Neural progenitor cell (in vitro differentiated cells): ENCODE measurements around the gene BTBD9. TPM values are rescaled to one million over a fixed set of nuclear protein-coding genes. Genes with fewer than 3 reads are reported as not detected.

Experiments
- DNase-seq: peaks from one replicate; pipeline ENCODE4 v3.0.0-alpha.2; 2016; ENCODE audit warnings: low spot score
- H2AFZ ChIP-seq: fragments of 200-600 bp; sonication (generic); replicated peaks from 2 replicates; pipeline ENCODE4 v1.6.1; 2016; ENCODE audit warnings: antibody characterized with exemption
- H3F3A ChIP-seq: fragments of 200-600 bp; sonication (generic); 2 replicates; pipeline ENCODE4 v1.6.1; 2016; ENCODE audit warnings: antibody characterized with exemption, low read depth
- H3K27ac ChIP-seq: fragments of 200-600 bp; sonication (generic); 2 replicates; pipeline ENCODE4 v1.5.1; 2016; ENCODE audit warnings: mild to moderate bottlenecking
- H3K27me3 ChIP-seq: fragments of 200-600 bp; sonication (generic); 2 replicates; pipeline ENCODE4 v1.6.1; 2016; ENCODE audit warnings: mild to moderate bottlenecking, moderate library complexity
- H3K36me3 ChIP-seq: fragments of 200-600 bp; sonication (generic); 2 replicates; pipeline ENCODE4 v1.5.1; 2016
- H3K4me1 ChIP-seq: fragments of 200-600 bp; sonication (generic); 2 replicates; pipeline ENCODE4 v1.6.1; 2016; ENCODE audit warnings: mixed run types
- H3K4me2 ChIP-seq: fragments of 200-600 bp; sonication (generic); 2 replicates; pipeline ENCODE4 v1.6.1; 2016
- H3K4me3 ChIP-seq: fragments of 200-600 bp; sonication (generic); 2 replicates; pipeline ENCODE4 v1.5.1; 2016
- H3K79me2 ChIP-seq: fragments of 200-600 bp; sonication (generic); 2 replicates; pipeline ENCODE4 v1.6.1; 2016; ENCODE audit warnings: low read depth
- H3K9ac ChIP-seq: fragments of 200-600 bp; sonication (generic); 2 replicates; pipeline ENCODE4 v1.6.1; 2016
- H3K9me3 ChIP-seq: fragments of 200-600 bp; sonication (generic); 2 replicates; pipeline ENCODE4 v1.5.1; 2016; ENCODE audit warnings: low read depth
- H4K20me1 ChIP-seq: fragments of 200-600 bp; sonication (generic); 2 replicates; pipeline ENCODE4 v1.6.1; 2016; ENCODE audit warnings: low read depth
- H3K27ac Mint-ChIP-seq: 3 replicates; pipeline ENCODE4 v1.8.0; 2021; ENCODE audit warnings: mixed read lengths
- H3K27me3 Mint-ChIP-seq: 2 replicates; pipeline ENCODE4 v1.8.0; 2022; ENCODE audit warnings: low read depth, mild to moderate bottlenecking, inconsistent platforms, moderate library complexity, mixed read lengths; ENCODE audit not compliant: insufficient read depth
- H3K36me3 Mint-ChIP-seq: 3 replicates; pipeline ENCODE4 v1.8.0; 2021; ENCODE audit warnings: mixed read lengths
- H3K4me1 Mint-ChIP-seq: 3 replicates; pipeline ENCODE4 v1.8.0; 2021; ENCODE audit warnings: mixed read lengths
- H3K4me3 Mint-ChIP-seq: 3 replicates; pipeline ENCODE4 v1.8.0; 2021; ENCODE audit warnings: mild to moderate bottlenecking, moderate library complexity, mixed read lengths
- H3K9me3 Mint-ChIP-seq: 3 replicates; pipeline ENCODE4 v1.8.0; 2020; ENCODE audit warnings: mixed read lengths
- EZH2 ChIP-seq: fragments of 200-600 bp; sonication (generic); IDR thresholded peaks from 2 replicates; pipeline ENCODE4 v1.6.1; 2017; ENCODE audit warnings: antibody characterized with exemption, mild to moderate bottlenecking, moderate library complexity
- EZH2phosphoT487 ChIP-seq: fragments of 200-600 bp; sonication (generic); IDR thresholded peaks from 2 replicates; pipeline ENCODE4 v1.6.1; 2017; ENCODE audit warnings: antibody characterized with exemption
- total RNA-seq: library from RNA; depleted of rRNA; stranded (reverse); fragments of >200 nt; gene quantifications from 2 replicates; pipeline ENCODE4 v1.2.3, GENCODE V29; 2015; ENCODE audit warnings: low replicate concordance
- TF ChIP-seq, protein P1 (sequence below): fragments of 200-600 bp; sonication (generic); IDR thresholded peaks from 2 replicates; pipeline ENCODE4 v1.5.1; 2017; ENCODE audit warnings: antibody characterized with exemption, mild to moderate bottlenecking

BTBD9 gene
- total RNA-seq, 1 donor from 2014 or later, result 16.9 TPM

DNA sequence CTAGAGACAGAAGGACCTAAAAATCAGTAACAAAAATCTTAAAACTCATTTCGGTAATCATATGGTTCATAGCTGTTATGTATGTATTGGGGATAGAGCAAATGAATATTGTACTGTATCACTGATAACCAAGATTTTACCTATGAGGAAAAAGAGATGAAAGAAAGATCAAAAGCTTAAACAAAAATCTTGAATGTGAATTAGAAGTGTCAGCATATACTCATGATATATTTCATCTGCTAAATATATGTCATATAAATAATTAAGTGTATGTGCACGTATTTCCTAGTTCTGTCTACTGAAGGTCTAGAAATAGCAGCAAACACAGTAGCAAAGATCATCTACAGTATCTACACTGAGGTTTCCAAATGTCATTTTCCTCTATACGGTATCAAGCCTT lies 299.8 kb downstream of the BTBD9 start:
- DNase-seq, result no peak
- Histone ChIP-seq H3K4me3 (no peak overlapping the region), H2AFZ (no peak overlapping the region), H3K4me1 (no peaks in the 10 kb centered on the region), H4K20me1 (no peaks in the 10 kb centered on the region), H3K79me2 (no peaks in the 10 kb centered on the region), H3K4me2 (no peak overlapping the region), H3K9me3 (no peaks in the 10 kb centered on the region), H3K27ac (no peak overlapping the region), H3K36me3 (no peaks in the 10 kb centered on the region), H3K27me3 (no peaks in the 10 kb centered on the region), H3F3A (no peaks in the 10 kb centered on the region), H3K9ac (no peak overlapping the region)
- no peak for TF ChIP-seq EZH2
- TF ChIP-seq EZH2phosphoT487, result no peak
- TF ChIP-seq, protein P1, sequence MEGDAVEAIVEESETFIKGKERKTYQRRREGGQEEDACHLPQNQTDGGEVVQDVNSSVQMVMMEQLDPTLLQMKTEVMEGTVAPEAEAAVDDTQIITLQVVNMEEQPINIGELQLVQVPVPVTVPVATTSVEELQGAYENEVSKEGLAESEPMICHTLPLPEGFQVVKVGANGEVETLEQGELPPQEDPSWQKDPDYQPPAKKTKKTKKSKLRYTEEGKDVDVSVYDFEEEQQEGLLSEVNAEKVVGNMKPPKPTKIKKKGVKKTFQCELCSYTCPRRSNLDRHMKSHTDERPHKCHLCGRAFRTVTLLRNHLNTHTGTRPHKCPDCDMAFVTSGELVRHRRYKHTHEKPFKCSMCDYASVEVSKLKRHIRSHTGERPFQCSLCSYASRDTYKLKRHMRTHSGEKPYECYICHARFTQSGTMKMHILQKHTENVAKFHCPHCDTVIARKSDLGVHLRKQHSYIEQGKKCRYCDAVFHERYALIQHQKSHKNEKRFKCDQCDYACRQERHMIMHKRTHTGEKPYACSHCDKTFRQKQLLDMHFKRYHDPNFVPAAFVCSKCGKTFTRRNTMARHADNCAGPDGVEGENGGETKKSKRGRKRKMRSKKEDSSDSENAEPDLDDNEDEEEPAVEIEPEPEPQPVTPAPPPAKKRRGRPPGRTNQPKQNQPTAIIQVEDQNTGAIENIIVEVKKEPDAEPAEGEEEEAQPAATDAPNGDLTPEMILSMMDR, result no peak
- Mint-ChIP-seq H3K4me1 (no peaks in the 10 kb centered on the region), H3K27me3 (no peaks in the 10 kb centered on the region), H3K4me3 (no peak overlapping the region), H3K27ac (no peak overlapping the region), H3K9me3 (peaks cover 1% of the 10 kb centered on the region), H3K36me3 (peaks cover under 1% of the 10 kb centered on the region)

DNA sequence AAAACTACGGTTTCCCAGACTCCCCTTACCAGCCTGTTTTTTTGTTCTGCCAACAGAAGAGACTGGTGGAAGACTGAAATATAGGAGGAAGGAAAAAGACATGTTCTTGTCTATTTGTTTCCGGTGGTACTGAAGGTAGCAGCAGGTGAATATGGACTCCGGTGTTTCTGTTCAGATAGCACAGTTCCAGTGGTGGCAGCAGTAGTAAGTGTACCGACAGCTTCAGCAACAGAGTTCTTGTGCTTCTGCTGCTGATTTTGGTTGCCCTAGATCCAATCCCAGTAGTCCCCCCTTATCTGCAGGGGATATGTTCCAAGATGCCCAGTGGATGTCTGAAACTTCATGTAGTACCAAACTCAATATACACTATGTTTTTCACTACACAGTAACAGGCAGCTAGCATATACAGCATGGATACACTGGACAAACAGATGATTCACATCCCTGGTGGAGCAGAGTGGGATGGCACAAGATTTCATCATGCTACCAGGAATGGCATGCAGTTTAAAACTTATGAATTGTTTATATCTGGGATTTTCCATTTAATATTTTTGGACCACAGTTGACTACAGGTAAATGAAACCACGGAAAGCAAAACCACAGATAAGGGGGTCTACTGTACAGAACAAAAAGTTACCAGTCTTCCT lies 301.8 kb downstream of the BTBD9 start:
- no peak overlapping the region for H2AFZ ChIP-seq
- H3K4me2 ChIP-seq, result no peak overlapping the region
- no peaks in the 10 kb centered on the region for H3K36me3 ChIP-seq

DNA sequence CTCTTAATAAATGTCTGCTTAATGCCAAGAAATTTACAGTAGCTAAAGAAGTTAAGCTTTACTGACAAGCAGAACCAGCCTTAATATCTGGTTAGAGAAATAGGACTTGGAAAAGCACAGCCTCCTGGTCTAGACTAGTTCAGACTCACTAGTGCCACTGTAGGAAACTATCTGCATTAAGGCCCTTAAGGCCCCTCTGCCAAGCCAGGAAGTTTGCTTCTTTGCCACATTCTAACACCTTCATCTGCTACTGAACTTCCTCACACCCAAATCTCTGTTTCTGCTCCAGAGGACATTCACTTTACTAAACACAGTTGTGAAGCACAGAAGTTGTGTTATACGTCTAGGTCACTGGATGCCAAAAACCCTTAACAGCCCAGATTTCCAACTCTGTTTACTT lies 302.8 kb downstream of the BTBD9 start:
- Histone ChIP-seq H3K36me3 (no peaks in the 10 kb centered on the region), H3K9me3 (no peaks in the 10 kb centered on the region), H3K4me1 (no peaks in the 10 kb centered on the region), H3K4me2 (no peak overlapping the region), H3K4me3 (no peak overlapping the region), H3K27ac (no peak overlapping the region), H2AFZ (no peak overlapping the region), H3K79me2 (no peaks in the 10 kb centered on the region), H3K27me3 (no peaks in the 10 kb centered on the region), H3K9ac (no peak overlapping the region), H3F3A (no peaks in the 10 kb centered on the region), H4K20me1 (no peaks in the 10 kb centered on the region)
- no peak for TF ChIP-seq EZH2
- TF ChIP-seq EZH2phosphoT487, result no peak
- TF ChIP-seq, protein P1, result no peak
- DNase-seq, result no peak
- Mint-ChIP-seq H3K27me3 (no peaks in the 10 kb centered on the region), H3K4me1 (no peaks in the 10 kb centered on the region), H3K36me3 (peaks cover 3% of the 10 kb centered on the region), H3K27ac (no peak overlapping the region), H3K9me3 (peaks cover 8% of the 10 kb centered on the region), H3K4me3 (no peak overlapping the region)

More for the DNA sequence above, 301.8 kb downstream of the BTBD9 start:
- H3K9me3 ChIP-seq, result no peaks in the 10 kb centered on the region
- Mint-ChIP-seq H3K27me3 (no peaks in the 10 kb centered on the region), H3K36me3 (peaks cover 3% of the 10 kb centered on the region), H3K4me1 (no peaks in the 10 kb centered on the region), H3K27ac (no peak overlapping the region), H3K9me3 (peaks cover 8% of the 10 kb centered on the region), H3K4me3 (no peak overlapping the region)
- no peak overlapping the region for H3K9ac ChIP-seq
- no peaks in the 10 kb centered on the region for H3K79me2 ChIP-seq
- TF ChIP-seq EZH2 (no peak), EZH2phosphoT487 (no peak)
- TF ChIP-seq, protein P1, result no peak
- no peak overlapping the region for H3K27ac ChIP-seq
- H3K27me3 ChIP-seq, result no peaks in the 10 kb centered on the region
- H3K4me1 ChIP-seq, result no peaks in the 10 kb centered on the region
- no peaks in the 10 kb centered on the region for H3F3A ChIP-seq
- DNase-seq, result no peak
- no peak overlapping the region for H3K4me3 ChIP-seq
- no peaks in the 10 kb centered on the region for H4K20me1 ChIP-seq
